SK-N-SH (cell line): ENCODE data around the gene CBLB. TPM values are rescaled to one million over a fixed set of nuclear protein-coding genes. Genes with fewer than 3 reads are reported as not detected.

Experiments
- CTCF ChIA-PET: fragments of 300-600, 350-600 bp; formaldehyde crosslinking; extraction: SDS; loops from one replicate; lab custom pipeline; 2021; lab: Yijun Ruan, JAX
- POLR2A ChIA-PET: fragments of 350-600 bp; sonication (Branson Sonifier 250); formaldehyde crosslinking; extraction: SDS; loops from one replicate; lab custom pipeline; 2020; ENCODE audit warnings: antibody characterized with exemption, inconsistent platforms; lab: Yijun Ruan, JAX
- DNase-seq: peaks from one replicate; pipeline ENCODE4 v3.0.0; 2012
- H2AFZ ChIP-seq: fragments of 200-600 bp; sonication (generic); 2 replicates; pipeline ENCODE4 v1.8.1; 2016; ENCODE audit warnings: antibody characterized with exemption, mild to moderate bottlenecking, low read depth
- H3F3A ChIP-seq: fragments of 200-600 bp; sonication (generic); replicated peaks from 2 replicates; pipeline ENCODE3; 2016; ENCODE audit warnings: antibody characterized with exemption, mild to moderate bottlenecking; ENCODE audit not compliant: insufficient read depth
- H3K27ac ChIP-seq, 2 experiments: fragments of 200-500 bp in 1 of 2; fragments of 200-600 bp in 1 of 2; sonication (Bioruptor generic) in 1 of 2; sonication (generic), shearing (Covaris generic) in 1 of 2; 2 replicates each; pipeline versions ENCODE4 v1.5.1 to v1.6.1; 2014 to 2016; ENCODE audit warnings: low read depth in 2 of 2, inconsistent platforms in 1 of 2, low read length in 1 of 2, mild to moderate bottlenecking in 1 of 2, mixed read lengths in 1 of 2
- H3K27me3 ChIP-seq: fragments of 200-600 bp; sonication (generic), shearing (Covaris generic); 2 replicates; pipeline ENCODE4 v1.6.1; 2016; ENCODE audit warnings: mixed run types; ENCODE audit not compliant: insufficient read depth
- H3K36me3 ChIP-seq, 2 experiments: fragments of 200-500 bp in 1 of 2; fragments of 200-600 bp in 1 of 2; sonication (Bioruptor generic) in 1 of 2; sonication (generic) in 1 of 2; replicated peaks in 1 of 2; 2 replicates each; pipeline versions ENCODE3 to v1.5.1; 2014 to 2016; ENCODE audit warnings: low read length in 1 of 2, mild to moderate bottlenecking in 1 of 2; ENCODE audit not compliant: insufficient read depth in 2 of 2, control insufficient read depth in 1 of 2
- H3K4me1 ChIP-seq, 2 experiments: fragments of 200-500 bp in 1 of 2; fragments of 200-600 bp in 1 of 2; sonication (Bioruptor generic) in 1 of 2; sonication (generic), shearing (Covaris generic) in 1 of 2; 2 replicates each; pipeline versions ENCODE4 v1.5.1 to v1.6.1; 2014 to 2016; ENCODE audit warnings: low read depth in 1 of 2, low read length in 1 of 2, mixed run types in 1 of 2; ENCODE audit not compliant: insufficient read depth in 2 of 2, control insufficient read depth in 1 of 2
- H3K4me2 ChIP-seq: fragments of 200-600 bp; sonication (generic), shearing (Covaris generic); 2 replicates; pipeline ENCODE4 v1.6.1; 2017; ENCODE audit warnings: mixed run types
- H3K4me3 ChIP-seq, 2 experiments: fragments of 200-500 bp in 1 of 2; fragments of 200-600 bp in 1 of 2; sonication (Bioruptor generic) in 1 of 2; sonication (generic), shearing (Covaris generic) in 1 of 2; 2 replicates each; pipeline versions ENCODE4 v1.5.1 to v1.8.1; 2014 to 2016; ENCODE audit warnings: low read depth in 2 of 2, inconsistent platforms in 1 of 2, low read length in 1 of 2, mild to moderate bottlenecking in 1 of 2, mixed read lengths in 1 of 2, moderate library complexity in 1 of 2
- H3K79me2 ChIP-seq: fragments of 200-600 bp; sonication (generic); 2 replicates; pipeline ENCODE4 v1.8.1; 2017; ENCODE audit warnings: mild to moderate bottlenecking; ENCODE audit not compliant: insufficient read depth
- H3K9ac ChIP-seq: fragments of 200-600 bp; sonication (generic); 2 replicates; pipeline ENCODE4 v1.6.1; 2017; ENCODE audit warnings: mixed run types
- H3K9me2 ChIP-seq: fragments of 200-600 bp; sonication (generic); 2 replicates; pipeline ENCODE4 v1.6.1; 2017; ENCODE audit warnings: mixed run types
- H3K9me3 ChIP-seq: fragments of 200-600 bp; sonication (generic); 2 replicates; pipeline ENCODE4 v1.6.1; 2017; ENCODE audit warnings: mixed run types, mild to moderate bottlenecking, moderate library complexity
- H4K20me1 ChIP-seq: fragments of 200-600 bp; sonication (generic); 2 replicates; pipeline ENCODE4 v1.6.1; 2017; ENCODE audit warnings: mild to moderate bottlenecking, mixed run types; ENCODE audit not compliant: insufficient read depth
- EP300 ChIP-seq, 2 experiments: IDR thresholded peaks; 2 replicates each; pipeline versions ENCODE4 v1.4.0 to v1.6.1; 2012; ENCODE audit warnings: borderline replicate concordance in 1 of 2, low read depth in 1 of 2, low read length in 1 of 2
- FOSL2 ChIP-seq: IDR thresholded peaks from 2 replicates; pipeline ENCODE4 v1.4.0; 2012; ENCODE audit warnings: low read depth, mild to moderate bottlenecking, moderate library complexity, borderline replicate concordance
- JUND ChIP-seq: IDR thresholded peaks from 2 replicates; pipeline ENCODE4 v1.4.0; 2012
- MEF2A ChIP-seq: IDR thresholded peaks from 2 replicates; pipeline ENCODE4 v1.4.0; 2012; ENCODE audit warnings: low read depth, borderline replicate concordance
- MXI1 ChIP-seq: IDR thresholded peaks from 2 replicates; pipeline ENCODE4 v1.6.1; 2012; ENCODE audit warnings: mild to moderate bottlenecking, low read depth, low read length, improper control_type of control experiment
- NFIC ChIP-seq: IDR thresholded peaks from 2 replicates; pipeline ENCODE4 v1.4.0; 2012; ENCODE audit warnings: borderline replicate concordance
- RCOR1 ChIP-seq: fragments of 150-350 bp; IDR thresholded peaks from 2 replicates; pipeline ENCODE4 v1.6.1; 2017; ENCODE audit warnings: antibody characterized with exemption, low read length
- REST ChIP-seq: IDR thresholded peaks from 2 replicates; pipeline ENCODE4 v1.6.1; 2012; ENCODE audit warnings: mild to moderate bottlenecking, low read depth, low read length, moderate library complexity
- RFX5 ChIP-seq: IDR thresholded peaks from 2 replicates; pipeline ENCODE4 v1.6.1; 2012; ENCODE audit warnings: mild to moderate bottlenecking, improper control_type of control experiment, low read length
- RXRA ChIP-seq: IDR thresholded peaks from 2 replicates; pipeline ENCODE4 v1.4.0; 2012; ENCODE audit warnings: low read depth, mild to moderate bottlenecking, borderline replicate concordance
- SMC3 ChIP-seq: IDR thresholded peaks from 2 replicates; pipeline ENCODE4 v1.6.1; 2012; ENCODE audit warnings: low read depth, low read length, improper control_type of control experiment
- TAF1 ChIP-seq: IDR thresholded peaks from 2 replicates; pipeline ENCODE4 v1.6.1; 2012; ENCODE audit warnings: low read depth, mild to moderate bottlenecking, low read length, moderate library complexity, borderline replicate concordance
- WGBS: methylation state at CpG from one replicate; pipeline ENCODE4 v1.1.6; 2017; ENCODE audit warnings: low lambda C conversion rate; 5-methylcytosine and 5-hydroxymethylcytosine counted together
- polyA plus RNA-seq, 3 experiments: library from polyadenylated mRNA; depleted of rRNA; stranded (reverse); fragments of >200 nt; gene quantifications; 2 replicates each; pipeline ENCODE4 v1.2.3, GENCODE V29; 2012

The CBLB gene
- polyA plus RNA-seq, 1 of the 3 experiments (the other 2 are of a cell fraction): 4.4 TPM

- no peak for TF ChIP-seq REST
- TF ChIP-seq MXI1: no peak
Observed at GRCh38 chr3:105844704-105845103, 24.1 kb downstream of the CBLB start (continued).

GRCh38 chr3:105843994-105844393 lies 24.8 kb downstream of the CBLB start:
- Histone ChIP-seq H3K27me3 (no peaks in the 10 kb centered on the region), H3K27ac (no peak overlapping the region), H3K9me3 (no peaks in the 10 kb centered on the region), H3F3A (no peaks in the 10 kb centered on the region), H3K9me2 (no peaks in the 10 kb centered on the region), H3K4me3 (no peak overlapping the region), H3K79me2 (peaks cover 15% of the 10 kb centered on the region), H3K4me1 (peaks cover 0 to 14% of the 10 kb centered on the region in 2 experiments; a peak in 3 of 4 replicates), H3K36me3 (peaks cover 0 to 54% of the 10 kb centered on the region in 2 experiments), H4K20me1 (no peaks in the 10 kb centered on the region), H3K4me2 (no peak overlapping the region), H2AFZ (no peak overlapping the region), H3K9ac (no peak overlapping the region)
- ChIA-PET POLR2A (no interaction called here), CTCF (interaction anchor here (1.0 kb wide), 1 partner anchor 14 kb away, joined by 3 read pairs; no protein-coding TSS in a partner anchor)
- DNase-seq: no peak
- WGBS: 89% methylated on average over 6 of the region's 6 CpGs
- TF ChIP-seq RFX5 (no peak), SMC3 (no peak), JUND (no peak), RCOR1 (no peak), RXRA (no peak)

GRCh38 chr3:105842943-105843342 lies 25.9 kb downstream of the CBLB start:
- CTCF ChIA-PET: no interaction called here
- Histone ChIP-seq H3F3A (no peaks in the 10 kb centered on the region), H3K9me3 (no peaks in the 10 kb centered on the region), H3K36me3 (peaks cover 0 to 56% of the 10 kb centered on the region in 2 experiments), H4K20me1 (no peaks in the 10 kb centered on the region), H2AFZ (no peak overlapping the region), H3K4me3 (no peak overlapping the region)
- DNase-seq: no peak
- TF ChIP-seq MEF2A (no peak), RXRA (no peak), NFIC (no peak), SMC3 (no peak), TAF1 (no peak), FOSL2 (no peak), EP300 (IDR thresholded peaks at IDR 0.05; ENCODE audit: borderline replicate concordance in 1 of 2, low read depth in 1 of 2, low read length in 1 of 2) (no peak)
- TF ChIP-seq, all 33 proteins: peak for 0
- H3K27ac ChIP-seq: no peak overlapping the region; a peak in 1 of 4 replicates
- 84% methylated on average over 2 of the region's 2 CpGs for WGBS
- POLR2A ChIA-PET: no interaction called here
- peaks cover 0 to 14% of the 10 kb centered on the region in 2 experiments; a peak in 3 of 4 replicates for H3K4me1 ChIP-seq
- no peak overlapping the region for H3K4me2 ChIP-seq
- no peak overlapping the region for H3K9ac ChIP-seq
- H3K9me2 ChIP-seq: no peaks in the 10 kb centered on the region
- peaks cover 18% of the 10 kb centered on the region for H3K79me2 ChIP-seq
- no peaks in the 10 kb centered on the region for H3K27me3 ChIP-seq
